HG03432 (cell line): Measurements from ENCODE around the gene OR8G5.

Experiments used
- ATAC-seq: cut with Tn5 transposase; IDR thresholded peaks from one replicate; pipeline ENCODE4 v1.9.1; 2021; ENCODE audit warnings: mild to moderate bottlenecking, moderate library complexity; ENCODE audit not compliant: unreplicated experiment

The OR8G5 gene

GRCh38 chr11:124278261-124278660, 22.1 kb downstream of the OR8G5 start:
- ATAC-seq, result no peak

- no peak for ATAC-seq
Observed at GRCh38 chr11:124285610-124286344, 29.6 kb downstream of the OR8G5 start.

- ATAC-seq, result no peak
Observed at GRCh38 chr11:124294687-124295086, 38.5 kb downstream of the OR8G5 start.

- ATAC-seq, result no peak
Observed at GRCh38 chr11:124296016-124296415, 39.8 kb downstream of the OR8G5 start.

GRCh38 chr11:124297921-124298320, 41.7 kb downstream of the OR8G5 start:
- no peak for ATAC-seq

- no peak for ATAC-seq
Observed at GRCh38 chr11:124301548-124301947, 45.4 kb downstream of the OR8G5 start.

- ATAC-seq, result no peak
Observed at GRCh38 chr11:124302347-124303125, 46.4 kb downstream of the OR8G5 start.

- no peak for ATAC-seq
Observed at GRCh38 chr11:124307093-124307492, 50.9 kb downstream of the OR8G5 start.

- ATAC-seq, result no peak
Observed at GRCh38 chr11:124310721-124311120, 54.5 kb downstream of the OR8G5 start.

GRCh38 chr11:124311269-124311668, 55.1 kb downstream of the OR8G5 start:
- ATAC-seq, result no peak

- no peak for ATAC-seq
Observed at GRCh38 chr11:124311670-124312069, 55.5 kb downstream of the OR8G5 start.

GRCh38 chr11:124313131-124313530, 57.0 kb downstream of the OR8G5 start:
- ATAC-seq, result no peak

- ATAC-seq, result no peak
Observed at GRCh38 chr11:124313849-124314248, 57.7 kb downstream of the OR8G5 start, which contains the start of gene OR8D1. TSS of gene OR8D1 (minus strand) at chr11:124313949. CDS start at chr11:124310766, 3,183 bp downstream.

- no peak for ATAC-seq
Observed at GRCh38 chr11:124315052-124315451, 58.9 kb downstream of the OR8G5 start.
